GM19467 (cell line): ENCODE data around the gene MICAL2.

Experiments used
- ATAC-seq: cut with Tn5 transposase; IDR thresholded peaks from one replicate; pipeline ENCODE4 v1.9.1; 2021; ENCODE audit warnings: mild to moderate bottlenecking, moderate library complexity; ENCODE audit not compliant: unreplicated experiment

The MICAL2 gene

DNA sequence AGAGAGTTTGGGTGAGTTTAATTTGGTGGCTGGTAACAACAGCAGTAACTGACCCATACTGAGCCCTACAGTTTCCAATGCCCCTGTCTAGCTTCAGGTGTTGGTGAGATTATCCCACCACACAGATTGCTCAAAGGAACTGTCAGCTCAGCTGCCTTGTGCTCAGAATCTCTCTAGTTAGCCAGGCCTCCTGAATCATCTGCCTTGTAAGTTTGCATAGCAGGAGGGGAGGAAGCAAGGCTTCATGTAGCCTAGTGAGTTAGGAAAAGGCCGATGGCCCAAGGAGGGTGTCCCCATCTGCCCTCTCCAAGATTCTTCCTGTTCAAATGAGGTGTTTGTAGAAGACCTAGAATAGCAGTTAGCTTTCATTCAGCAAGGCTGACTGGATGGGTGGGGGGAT, 74.3 kb downstream of the MICAL2 start:
- ATAC-seq, result no peak

GRCh38 chr11:12185106-12185690, 74.8 kb downstream of the MICAL2 start:
- no peak for ATAC-seq

- no peak for ATAC-seq
Measured at GRCh38 chr11:12185914-12186313, 75.5 kb downstream of the MICAL2 start.

DNA sequence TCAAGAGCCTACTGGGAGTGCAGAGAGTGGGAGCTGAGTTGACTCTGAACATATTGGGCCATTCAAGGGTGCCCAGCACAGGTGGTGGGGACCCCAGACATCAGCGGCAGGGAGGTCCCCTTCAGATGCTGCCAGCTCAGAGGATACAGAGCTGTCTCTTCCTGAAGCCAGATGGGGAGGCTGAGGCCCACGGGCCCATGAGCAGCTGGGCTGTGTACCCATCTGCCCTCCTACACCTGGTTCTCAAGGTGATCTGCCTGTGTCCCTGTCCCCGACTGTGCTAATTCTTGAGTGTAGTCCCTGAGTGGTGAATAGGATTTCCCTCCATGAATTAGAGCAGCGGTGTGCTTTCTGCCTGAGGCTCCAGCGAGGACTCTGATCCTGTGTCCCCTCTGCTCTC, 76.3 kb downstream of the MICAL2 start:
- ATAC-seq, result no peak

DNA sequence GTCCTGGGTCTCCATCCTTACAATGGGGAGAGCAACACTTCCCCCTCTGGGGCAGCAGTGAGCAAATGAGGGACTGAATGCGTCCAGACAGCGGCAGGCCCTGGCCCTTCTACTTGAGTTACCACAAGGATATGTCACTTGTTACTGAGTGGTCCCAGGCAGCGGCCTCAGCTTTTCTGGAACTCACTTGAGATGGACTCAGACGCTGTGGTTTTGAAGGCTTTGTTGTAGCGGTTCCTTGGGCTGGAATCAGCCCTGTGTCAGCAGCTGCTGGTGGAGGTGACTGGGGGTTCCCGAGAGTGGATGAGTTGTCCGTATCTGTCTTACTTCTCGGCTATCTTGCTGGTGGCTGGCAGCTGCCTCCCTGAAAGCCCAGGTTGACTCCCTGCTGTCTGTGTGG, 77.0 kb downstream of the MICAL2 start:
- ATAC-seq, result no peak

DNA sequence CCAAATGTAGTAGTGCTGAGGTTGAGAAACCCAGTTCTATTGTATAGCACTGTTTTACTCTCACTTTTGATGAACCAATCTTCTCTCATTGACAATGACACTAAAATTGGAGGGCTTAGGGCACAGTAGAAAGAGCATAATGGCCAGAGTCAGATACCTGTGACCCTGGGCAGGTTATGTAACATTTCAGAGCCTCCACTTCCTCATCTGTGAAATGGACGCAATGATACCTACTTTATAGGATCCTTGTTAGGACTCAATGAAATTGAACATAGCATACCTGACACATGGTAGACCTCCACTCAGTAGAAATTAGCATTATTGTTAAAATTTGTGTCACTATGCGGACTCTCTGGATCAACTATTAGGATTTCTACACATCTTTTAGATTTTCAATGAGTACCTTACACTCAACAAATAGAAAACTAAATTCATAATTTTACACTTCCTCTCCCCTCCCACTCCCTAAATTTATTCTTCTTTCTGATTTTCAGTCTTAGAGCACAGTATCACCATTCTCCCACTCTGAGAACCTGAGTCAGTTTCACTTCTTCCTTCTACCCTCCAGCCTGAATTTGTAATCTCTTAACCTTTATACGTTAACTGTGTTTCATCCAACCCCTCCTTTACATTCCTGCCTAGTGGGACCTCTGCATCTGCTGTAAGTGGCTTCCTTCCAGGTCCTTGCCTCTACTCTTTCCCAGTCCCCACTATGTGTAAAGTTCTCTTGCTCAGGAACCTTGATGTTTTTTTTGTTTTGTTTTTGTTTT, 78.3 kb downstream of the MICAL2 start:
- peak; percentile 68 for ATAC-seq

GRCh38 chr11:12189543-12190235, 79.3 kb downstream of the MICAL2 start:
- ATAC-seq, result no peak

DNA sequence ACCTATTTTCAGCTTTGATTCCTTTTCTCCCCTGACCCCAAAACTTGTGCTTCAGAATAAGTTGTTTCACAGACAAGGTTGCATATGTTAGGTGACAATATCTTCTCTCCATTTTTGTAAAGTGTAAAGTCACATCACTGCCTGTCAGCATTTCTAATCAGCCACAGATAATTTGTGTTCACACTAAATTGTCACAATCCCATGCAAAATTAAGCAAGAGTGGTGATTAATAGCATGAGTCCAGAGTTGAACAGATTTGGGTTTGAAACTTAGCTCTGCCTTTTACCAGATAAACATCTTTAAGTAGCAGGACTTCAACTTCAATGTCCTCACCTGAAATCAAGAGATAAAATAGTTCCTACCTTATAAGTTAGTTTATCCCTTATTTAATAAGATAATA, 80.1 kb downstream of the MICAL2 start:
- ATAC-seq, result no peak

DNA sequence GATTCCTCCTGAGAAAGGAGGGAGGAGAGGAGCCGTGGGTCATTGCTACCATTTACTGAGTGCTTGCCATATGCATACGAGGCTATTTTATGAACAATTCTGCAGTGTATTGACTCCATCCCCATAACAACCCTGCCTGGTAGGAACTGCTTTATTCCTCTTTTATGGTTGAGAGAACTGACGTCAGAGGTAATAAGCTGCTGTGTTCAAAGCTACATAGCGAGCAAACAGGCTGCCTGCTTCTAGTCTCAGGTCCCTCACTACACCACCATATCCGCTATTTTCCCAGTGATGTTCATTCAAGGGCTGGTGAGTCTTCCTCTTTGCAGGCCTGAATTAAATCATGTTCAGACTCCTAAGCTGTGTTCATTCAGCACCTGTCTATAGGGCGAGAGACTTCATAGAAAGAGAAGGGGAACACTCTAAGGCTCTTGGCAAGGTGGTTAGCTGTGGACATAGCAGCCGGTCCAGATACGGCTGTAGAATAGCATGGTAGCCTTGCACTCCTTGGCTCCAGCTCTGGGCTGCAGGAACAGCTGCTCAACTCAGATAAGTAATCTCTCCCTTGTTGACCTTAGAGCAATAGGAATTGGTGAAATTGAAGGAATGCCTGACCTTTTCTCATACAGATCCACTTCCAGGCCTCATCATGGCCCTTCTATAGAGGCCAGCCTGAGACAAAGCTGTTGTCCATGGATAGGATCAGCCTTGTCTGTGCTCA, 82.6 kb downstream of the MICAL2 start:
- no peak for ATAC-seq

DNA sequence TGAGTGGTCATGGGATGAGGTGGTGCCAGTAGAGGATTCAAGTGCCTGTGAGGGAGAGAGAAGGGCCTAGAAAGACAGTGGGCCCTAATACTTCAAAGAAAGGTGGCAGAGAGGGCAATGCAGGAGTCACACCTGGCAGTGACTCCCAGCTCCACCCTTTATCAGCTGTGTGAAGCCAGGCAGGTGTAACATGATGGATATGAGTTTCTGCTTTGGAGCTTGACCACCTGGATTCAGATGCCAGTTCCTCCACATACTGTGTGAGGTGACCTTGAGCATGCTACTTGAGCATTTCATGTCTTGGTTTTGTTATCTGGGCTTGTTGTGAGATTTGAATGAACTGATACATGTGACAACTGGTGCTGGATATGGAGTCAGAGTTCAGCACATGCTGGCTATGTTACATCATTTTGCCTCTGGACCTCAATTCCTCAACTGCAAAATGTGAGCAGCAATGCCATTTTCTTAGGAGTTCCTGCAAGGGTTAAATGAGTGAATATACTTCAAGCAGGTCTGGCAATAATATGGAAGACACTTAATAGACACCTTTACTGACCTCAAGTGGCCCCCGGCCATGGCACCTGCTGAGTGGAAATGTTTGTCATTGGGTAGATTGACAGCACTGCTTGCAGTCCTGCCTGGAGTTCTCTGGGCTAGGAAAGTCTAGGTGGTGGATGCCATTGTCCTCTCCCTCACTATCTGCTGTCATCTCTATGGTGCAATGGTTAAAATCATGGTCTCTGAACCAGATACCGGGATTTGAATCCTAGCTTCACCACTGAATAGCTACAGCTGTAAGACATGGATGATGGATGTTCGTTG, 83.3 kb downstream of the MICAL2 start:
- no peak for ATAC-seq

GRCh38 chr11:12195768-12196167, 85.4 kb downstream of the MICAL2 start:
- ATAC-seq, result peak; percentile 64

GRCh38 chr11:12196308-12196707, 85.9 kb downstream of the MICAL2 start:
- ATAC-seq, result no peak

- no peak for ATAC-seq
Measured at GRCh38 chr11:12196872-12197271, 86.5 kb downstream of the MICAL2 start.

DNA sequence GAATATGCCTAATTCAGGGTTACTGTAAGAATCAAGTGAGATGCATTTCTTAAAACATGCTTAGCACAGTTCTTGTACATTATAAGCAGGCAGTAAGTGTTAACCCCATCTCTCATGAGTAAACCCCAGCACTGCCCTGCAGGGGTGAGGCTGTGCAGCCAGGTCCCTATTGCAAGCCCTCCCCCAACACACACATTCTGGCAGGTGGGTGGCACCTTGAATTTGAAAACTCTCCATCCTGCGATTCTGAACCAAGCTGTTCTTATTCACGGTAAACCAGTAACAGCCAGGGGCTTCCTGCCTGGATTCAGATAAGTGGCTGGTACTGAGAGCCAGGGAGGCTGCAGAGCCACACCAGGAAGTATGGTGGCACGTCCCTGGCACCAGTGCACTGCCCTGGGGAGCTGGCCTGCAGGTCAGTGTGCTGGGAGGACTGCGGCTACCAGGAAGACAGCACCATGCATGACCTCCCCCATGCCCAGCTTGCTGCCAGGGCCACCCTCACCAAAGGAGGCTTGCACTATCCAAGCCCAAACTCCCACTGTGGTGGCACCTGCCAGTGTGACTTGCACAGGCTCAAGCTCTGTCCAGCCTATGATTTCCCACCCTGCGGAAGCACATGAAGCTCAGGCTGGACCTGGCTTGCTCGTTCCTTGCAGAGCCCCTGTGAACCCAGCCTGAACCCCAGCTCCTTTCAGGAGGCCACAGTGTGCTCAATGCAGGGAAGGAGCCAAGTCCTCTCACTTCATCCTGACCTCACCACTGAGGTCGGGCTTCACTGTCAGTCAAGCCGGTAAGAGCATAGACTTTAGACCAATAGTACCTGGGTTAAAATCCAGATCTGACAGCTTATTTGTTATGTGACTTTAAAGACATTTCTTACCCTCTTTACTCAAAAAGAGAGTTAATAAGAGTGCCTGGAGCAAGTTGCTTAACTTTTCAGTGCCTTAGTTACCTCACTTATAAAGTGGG, 88.1 kb downstream of the MICAL2 start:
- no peak for ATAC-seq

DNA sequence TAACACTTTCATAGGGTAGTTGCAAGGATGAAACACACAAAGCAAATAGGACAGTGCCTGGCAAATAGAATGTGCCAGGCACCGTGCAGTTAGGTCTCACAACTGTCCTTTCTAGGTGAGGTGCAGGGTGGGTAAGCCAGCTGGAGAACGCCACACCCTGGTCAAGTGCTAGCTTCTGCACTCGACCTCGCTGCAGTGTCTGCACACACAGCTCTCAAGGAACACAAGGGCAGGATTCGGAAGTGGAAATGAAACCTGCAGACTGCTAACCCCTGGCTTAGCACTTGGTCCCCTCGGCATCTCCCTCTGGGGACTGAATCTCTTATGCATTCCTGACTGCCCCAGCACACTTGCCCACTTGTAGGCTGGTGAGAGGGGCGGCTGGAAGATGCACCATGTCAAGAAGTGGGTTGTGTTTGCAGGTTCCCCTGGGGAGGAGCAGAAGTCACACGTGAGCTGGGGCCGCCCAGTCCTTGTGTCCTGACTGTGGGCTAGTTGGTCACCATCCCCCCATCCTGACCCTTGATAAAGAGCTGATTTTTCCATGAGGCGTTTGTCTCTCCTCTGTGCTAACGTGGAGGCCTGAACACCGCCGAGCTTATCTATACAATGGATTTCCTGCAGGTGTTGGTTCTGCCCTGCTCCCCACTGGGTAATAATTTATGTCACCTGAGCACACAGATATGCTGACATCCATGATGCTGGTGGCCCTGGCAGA, 89.0 kb downstream of the MICAL2 start:
- no peak for ATAC-seq

DNA sequence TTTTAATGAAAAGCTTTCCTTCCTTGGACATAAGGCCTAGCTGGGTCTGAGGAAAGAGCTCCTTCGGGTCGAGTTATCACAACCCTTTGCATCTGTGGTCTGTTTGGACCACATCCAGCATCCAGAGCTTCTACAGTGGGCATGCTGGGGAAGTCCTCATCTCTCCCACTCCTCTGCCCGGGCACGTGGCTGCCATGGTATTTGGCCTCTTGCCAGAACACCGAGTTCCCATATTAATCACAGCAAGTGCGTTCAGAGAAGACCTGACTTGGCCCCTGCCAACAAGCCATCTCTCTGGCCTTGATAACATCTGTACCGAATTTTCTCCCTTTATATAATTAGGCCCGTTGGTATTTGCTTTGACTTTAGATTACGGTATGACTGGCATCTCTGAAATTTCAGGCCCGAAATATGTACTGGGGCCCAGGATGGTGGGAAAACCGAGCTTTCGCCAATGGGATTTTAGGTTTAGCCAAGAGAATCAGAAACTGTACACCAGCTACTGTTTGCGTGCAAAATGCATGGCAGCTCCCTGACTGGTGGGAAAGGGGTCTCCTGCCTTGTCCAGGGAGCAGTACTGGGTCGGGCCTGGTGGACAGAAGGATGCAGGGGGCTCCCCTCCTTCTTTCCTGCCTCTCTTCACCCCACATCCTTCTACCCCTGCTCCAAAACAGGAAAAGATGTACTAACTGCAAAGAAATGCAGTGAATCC, 90.0 kb downstream of the MICAL2 start:
- ATAC-seq, result no peak

DNA sequence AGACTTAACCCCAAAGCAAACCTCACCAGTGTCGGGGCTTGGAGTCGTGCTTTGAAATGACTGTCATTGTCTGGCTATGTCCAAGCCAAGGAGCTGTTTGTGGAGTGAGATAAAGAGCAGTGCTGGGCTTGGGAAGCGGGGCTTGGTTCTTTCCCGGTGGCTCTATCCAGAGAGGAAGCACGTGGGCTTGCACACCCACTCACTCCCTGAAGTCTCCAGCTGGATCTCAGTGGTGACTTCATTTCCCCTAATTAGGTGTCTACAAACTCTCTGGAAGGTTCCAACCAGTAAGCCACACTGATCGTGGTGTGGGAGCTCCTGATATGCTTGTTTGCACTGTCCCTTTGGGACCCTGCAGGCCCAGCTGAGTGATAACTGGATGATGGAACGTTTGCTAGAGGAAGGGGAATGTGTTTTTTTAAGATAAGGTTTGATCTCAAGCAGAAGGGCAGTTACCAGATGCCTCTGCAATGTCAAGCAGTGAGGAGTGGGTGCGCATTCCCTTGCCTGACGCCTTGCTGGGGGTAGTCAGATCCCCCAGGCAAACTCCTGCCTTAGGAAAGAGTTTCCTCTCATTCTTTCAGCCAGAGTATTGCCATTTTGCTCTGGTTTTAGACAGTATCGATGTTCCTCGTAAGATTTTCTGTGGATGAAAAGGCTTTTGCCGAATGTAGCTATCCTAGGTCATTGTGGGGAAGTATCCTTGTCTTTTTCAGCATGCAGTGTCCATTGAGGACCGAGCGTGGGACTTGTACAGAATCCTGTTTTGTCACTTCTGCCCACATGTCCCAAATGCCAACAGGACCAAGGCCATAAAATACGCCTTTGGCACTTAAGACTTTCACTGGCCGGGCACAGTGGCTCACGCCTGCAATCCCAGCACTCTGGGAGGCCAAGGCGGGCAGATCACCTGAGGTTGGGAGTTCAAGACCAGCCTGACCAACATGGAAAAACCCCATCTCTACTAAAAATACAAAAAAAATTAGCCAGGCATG, 90.9 kb downstream of the MICAL2 start:
- no peak for ATAC-seq
